HG03045 (cell line): ENCODE measurements around the gene RIN1.
"Not testable (repeated sequence)": the region's sequence is repeated elsewhere in the genome, so short reads cannot be mapped to it uniquely, and the experiment has no call there.

ENCODE experiments used
- ATAC-seq: cut with Tn5 transposase; IDR thresholded peaks from one replicate; pipeline ENCODE4 v1.9.1; 2021; ENCODE audit warnings: mild to moderate bottlenecking, moderate library complexity; ENCODE audit not compliant: unreplicated experiment

RIN1 gene, protein sequence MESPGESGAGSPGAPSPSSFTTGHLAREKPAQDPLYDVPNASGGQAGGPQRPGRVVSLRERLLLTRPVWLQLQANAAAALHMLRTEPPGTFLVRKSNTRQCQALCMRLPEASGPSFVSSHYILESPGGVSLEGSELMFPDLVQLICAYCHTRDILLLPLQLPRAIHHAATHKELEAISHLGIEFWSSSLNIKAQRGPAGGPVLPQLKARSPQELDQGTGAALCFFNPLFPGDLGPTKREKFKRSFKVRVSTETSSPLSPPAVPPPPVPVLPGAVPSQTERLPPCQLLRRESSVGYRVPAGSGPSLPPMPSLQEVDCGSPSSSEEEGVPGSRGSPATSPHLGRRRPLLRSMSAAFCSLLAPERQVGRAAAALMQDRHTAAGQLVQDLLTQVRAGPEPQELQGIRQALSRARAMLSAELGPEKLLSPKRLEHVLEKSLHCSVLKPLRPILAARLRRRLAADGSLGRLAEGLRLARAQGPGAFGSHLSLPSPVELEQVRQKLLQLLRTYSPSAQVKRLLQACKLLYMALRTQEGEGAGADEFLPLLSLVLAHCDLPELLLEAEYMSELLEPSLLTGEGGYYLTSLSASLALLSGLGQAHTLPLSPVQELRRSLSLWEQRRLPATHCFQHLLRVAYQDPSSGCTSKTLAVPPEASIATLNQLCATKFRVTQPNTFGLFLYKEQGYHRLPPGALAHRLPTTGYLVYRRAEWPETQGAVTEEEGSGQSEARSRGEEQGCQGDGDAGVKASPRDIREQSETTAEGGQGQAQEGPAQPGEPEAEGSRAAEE

DNA sequence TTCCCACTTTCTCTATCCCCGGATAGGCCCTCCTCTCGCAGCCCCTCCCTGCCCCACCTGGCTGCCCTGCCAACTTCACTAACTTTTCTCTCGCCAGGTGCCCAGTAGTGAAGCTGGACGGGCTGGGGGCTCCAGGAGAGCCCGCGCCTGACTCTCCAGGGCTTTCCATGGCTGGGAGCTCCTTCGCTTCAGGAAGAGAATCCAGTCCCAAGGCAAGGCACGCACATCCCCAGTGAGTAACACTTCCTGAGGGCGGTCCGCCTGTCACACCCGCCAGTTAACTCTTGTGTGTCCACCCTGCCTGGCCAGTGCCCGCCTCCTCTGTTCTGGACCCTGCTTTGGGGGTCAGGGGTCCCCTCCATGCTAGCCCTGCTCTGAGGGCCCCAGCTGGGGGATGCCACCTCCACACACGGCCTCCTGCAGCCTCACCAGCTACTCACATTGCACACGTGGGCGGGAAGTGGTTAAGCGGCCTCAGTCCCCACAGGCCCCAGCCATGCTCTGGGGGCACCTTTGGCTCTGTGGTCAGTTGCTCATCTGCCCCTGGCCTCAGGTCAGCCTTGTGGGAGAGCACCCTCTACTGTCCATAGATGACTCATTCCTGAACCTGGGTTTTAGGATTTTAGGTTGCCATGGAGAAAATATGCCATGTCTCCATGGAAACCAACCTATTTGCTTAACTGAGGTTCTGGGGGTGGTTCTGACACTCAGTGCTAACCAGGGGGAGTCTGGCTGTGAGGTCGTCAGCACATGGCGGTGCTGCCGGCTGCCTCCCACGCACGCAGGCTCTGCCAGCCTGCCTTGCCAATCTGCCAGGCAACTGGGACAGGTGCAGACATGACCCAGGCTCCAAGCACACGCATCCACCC lies at the start of gene RIN1:
RIN1 (minus strand) TSS at position 201 of the 869 bp plus-strand sequence; CDS start at position 169, 32 bp downstream.
- ATAC-seq = peak; percentile 45

DNA sequence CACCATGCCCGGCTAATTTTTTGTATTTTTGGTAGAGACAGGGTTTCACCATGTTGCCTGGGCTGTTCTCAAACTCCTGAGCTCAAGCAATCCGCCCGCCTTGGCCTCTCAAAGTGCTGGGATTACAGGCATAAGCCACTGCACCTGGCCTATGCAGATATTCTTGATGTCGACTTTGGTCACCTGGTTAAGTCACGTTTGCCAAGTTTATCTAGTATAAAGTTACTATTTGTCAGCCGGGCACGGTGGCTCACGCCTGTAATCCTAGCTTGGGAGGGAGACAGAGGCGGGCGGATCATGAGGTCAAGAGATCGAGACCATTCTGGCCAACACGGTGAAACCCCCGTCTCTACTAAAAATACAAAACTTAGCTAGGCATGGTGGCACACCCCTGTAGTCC lies 48.1 kb upstream of the RIN1 start:
- ATAC-seq = not testable (repeated sequence)

DNA sequence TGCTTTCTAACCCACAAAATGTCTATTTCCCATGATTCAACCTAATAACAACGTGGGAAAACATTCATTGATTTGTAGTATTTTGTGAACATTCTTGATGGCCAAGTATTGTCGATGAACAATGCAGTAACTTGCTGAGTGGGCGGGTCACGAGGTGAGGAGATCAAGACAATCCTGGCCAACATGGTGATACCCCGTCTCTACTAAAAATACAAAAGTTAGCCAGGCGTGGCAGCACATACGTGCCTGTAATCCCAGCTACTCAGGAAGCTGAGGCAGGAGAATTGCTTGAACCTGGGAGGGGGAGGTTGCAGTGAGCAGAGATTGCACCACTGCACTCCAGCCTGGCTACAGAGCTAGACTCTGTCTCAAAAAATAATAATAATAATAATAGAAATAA lies 44.0 kb upstream of the RIN1 start:
- ATAC-seq = not testable (repeated sequence)

DNA sequence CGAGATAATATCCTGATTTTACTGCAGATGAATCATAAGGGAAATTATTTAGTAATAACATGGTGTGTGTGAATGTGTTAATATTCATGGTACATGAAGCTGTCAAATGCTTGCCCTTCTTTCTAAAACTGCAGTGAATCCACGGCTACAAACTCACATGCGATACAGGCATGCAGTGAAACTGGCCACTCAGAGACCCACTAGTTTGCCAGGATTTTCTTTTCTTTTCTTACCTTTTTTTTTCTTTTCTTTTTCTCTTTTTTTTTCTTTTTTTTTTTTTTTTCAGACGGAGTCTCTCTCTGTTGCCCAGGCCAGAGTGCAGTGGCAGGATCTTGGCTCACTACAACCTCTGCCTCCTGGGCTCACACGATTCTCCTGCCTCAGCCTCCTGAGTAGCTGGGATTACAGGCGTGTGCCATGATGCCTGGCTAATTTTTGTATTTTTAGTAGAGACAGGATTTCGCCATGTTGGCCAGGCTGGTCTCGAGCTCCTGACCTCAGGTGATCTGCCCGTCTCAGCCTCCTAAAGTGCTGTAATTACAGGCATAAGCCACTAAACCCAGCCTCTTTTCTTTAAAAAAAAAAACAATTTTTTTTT lies 37.6 kb upstream of the RIN1 start:
- not testable (repeated sequence) for ATAC-seq

DNA sequence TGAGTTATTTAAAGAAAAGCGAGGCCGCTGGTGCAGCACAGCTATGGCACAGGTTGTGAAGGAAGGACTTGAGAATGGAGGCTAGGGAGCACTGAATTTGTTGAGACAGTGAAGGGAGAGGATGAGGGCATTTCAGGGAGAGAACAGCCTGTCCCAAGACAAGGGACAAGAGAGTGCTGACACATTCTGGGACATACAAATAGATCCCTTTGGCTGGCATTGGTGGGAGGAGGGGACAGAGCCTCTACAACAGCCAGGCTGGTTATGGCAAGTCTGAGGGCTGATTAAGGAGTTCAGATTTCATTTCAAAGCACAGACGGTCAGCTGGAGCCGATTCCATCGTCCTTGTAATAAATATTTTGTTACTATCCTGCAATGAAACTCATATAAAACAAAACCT lies 37.0 kb upstream of the RIN1 start:
- ATAC-seq = no peak

DNA sequence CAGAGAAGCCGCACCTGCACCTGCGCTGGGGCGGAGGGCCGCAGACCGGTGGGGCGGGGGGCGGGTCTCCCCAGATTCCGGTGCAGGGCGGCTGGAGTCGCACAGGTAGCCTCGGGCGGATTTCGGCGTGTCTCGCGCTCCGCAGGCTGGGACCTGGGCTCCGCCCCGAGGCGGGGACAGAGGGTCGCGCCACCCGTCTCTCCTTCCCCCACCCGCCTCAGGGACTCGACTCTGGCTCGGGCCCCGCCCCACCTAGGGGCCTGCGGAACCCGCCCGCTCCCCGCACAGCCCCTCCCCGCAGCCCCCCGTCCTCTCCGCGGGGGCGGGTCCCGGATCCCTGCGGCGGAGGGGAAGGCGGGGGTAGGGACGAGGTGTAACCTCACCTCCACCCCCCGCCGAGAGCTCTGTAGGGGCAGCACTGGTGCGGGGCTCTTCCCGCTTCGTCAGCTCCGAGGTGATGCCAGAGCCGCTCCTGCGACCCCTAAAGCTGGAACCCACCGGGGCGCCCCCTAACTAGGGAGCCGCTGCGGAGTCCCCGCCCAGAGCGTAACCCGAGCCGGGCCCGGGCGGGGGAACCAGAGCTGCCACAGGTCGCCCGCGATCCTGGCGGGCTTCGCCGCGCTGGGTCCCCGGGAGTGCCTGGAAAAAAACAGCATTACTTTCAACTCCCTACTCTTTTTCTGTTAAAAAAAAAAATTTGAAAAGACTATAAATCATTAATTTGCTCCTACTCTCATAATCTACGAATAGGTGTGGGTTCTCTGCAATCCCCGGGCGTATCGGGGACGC lies 35.6 kb upstream of the RIN1 start, which contains the start of gene SLC29A2:
SLC29A2 (minus strand) TSS at position 134 of the 789 bp plus-strand sequence. CDS start 169 bp downstream, outside the sequence.
- ATAC-seq = peak; percentile 49

DNA sequence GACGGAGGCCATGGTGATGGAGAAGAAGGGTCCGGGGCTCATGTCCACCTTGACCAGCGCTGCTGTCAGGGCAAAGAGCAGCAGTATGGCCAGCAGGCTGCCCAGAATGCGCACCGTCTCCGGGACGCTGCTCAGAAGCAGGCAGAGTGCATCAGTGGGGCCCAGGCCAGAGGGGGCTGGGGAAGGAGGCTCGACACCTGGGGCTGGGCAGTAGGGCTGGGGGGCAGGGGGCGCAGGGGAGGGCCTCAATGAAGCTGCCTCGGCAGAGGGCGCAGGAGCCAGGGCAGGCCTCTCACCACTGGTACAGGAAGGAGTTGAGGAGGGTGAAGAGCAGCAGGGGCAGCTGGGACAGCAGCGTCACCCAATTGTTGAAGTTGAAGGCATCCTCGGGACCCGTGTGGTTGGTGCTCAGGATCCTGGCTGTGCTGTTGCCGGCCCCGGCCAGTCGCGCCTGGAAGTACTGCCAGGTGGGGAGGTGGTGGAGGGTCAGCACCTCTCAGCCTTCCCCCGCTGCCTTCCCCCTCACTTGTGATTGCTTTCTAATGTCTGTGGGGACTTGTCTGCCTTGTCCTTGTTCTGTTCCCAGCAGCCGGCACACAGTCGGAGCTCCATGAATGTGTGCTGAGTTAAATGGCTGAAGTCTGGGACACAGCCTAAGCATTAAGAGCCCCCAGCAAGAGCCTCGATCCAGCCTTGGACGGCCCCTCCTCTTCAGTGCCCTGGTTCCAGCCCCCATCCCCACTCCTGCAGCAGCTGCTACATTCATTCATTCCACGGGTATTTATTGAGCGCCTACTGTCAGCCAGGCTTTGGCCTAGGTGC lies 33.0 kb upstream of the RIN1 start:
- no peak for ATAC-seq

DNA sequence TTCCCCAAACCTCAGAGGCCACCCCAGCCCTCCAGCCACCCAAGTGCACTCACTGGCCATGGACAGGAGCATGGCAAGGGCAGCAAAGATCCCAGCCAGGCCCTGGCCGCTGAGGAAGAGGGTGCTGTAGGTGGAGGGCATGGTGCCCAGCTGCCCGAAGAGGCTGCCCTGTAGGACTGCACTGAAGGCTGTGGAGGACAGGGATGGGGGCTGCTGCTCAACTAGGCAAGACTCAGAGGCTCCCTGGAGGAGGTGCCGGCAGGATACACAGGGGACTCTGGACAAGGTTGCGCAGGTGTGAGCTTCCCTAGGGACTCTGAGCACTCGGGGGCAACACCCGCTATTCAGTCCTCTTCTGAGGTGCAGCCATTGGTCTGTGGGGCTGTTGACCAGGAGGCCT lies 32.2 kb upstream of the RIN1 start:
- no peak for ATAC-seq

DNA sequence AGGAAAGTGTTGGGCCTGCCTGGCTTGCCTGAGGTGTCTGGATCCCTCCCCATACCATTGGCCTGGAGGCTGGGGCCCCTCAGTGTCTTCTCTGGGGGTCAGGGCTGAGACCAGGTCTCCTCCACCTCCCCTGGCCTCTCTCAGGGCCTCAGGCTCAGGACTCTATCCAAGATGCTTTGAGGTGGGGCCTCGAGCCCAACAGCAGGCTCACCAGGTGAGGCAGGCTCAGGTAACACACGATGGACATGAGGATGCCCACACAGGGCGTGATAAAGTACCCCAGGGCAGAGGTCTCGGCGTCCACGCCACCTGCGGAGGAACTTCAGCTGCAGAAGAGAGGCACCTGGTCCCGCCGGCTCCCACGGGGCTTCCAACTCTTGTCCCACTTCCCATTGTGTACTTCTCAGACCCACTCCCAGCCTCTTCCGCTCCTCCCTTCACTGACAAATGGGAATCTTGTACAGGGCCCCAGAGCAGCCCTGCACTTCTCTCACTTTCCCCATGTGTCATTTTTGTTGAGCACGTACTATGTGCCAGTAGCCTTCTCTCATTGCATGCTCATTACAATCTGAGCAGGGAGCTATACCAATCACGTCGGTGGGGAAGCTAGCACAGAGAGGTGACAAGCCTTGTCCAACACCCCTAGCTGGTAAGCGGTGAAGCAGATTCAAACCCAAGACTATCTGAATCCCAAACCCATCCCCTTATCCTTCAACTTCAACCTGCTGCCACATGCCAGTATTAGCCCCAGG lies 31.5 kb upstream of the RIN1 start:
- ATAC-seq = no peak

DNA sequence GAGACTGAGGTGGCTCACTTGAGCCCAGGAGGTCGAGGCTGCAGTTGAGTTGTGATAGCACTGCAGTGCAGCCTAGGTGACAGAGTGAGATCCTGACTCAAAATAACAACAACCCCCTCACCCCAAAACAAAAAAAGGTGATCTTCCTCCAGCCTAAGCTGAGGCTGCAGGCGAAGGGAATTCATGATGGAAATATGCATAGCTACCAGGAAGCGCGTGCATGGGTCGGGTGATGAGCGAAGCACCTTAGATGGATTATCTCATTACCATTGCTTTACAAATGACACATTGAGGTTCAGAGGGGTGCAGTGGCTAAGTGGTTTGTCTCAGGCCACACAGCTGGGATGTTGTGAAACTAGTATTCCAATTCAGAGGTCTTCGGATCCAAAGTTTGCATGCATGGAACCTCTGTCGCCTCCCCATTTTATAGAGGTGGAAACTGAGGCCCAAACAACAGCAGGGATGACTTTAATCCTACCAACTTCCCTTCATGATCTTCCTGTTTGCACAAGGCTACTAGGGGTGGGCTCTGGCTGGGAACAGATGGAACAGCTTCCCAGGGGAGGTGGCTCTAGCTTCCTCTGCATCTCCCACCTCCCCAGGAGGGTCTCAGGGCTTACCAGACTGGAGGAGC lies 30.7 kb upstream of the RIN1 start:
- no peak for ATAC-seq

DNA sequence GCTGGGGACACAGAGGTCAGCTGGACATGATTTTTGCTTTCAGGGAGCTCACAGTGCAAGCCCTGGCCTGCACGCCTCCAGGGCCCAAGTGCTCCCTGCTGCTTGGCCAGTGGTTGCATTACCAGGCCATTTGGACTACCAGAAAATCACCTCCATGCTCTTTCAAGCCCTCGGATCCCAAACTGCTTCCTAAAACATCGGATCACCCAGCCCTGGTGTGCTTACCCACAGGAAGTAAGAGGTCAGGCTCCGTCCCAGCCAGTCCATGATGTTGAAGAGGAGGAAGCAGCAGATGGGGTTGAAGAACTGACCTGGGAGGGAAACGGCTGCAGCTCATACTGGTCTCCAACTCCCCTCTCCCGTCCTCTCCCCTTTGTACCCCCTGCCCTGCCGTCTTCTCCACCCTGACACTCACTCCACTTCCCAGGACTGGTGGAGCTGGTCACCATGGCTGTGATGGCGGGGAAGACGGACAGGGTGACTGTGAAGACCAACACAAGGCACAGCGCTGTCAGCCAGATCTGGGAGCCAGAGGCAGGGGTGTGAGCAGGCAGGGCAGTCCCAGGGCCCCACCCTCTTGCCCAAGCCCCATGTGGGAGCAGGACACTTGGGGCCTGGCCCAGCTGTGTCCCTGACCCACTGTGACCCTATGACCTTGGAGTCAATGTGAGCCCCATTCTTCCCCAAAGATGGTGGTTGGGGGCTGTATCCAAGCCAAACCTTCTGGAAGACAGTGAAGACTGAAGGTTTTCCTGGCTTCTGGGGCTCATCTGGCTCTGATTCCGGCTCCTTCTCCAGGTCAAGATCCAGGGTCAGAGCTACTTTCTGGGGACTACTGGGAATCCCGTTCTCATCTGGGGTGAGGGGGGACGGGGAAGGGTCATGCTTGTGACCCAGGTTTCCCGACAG lies 29.7 kb upstream of the RIN1 start:
- no peak for ATAC-seq

DNA sequence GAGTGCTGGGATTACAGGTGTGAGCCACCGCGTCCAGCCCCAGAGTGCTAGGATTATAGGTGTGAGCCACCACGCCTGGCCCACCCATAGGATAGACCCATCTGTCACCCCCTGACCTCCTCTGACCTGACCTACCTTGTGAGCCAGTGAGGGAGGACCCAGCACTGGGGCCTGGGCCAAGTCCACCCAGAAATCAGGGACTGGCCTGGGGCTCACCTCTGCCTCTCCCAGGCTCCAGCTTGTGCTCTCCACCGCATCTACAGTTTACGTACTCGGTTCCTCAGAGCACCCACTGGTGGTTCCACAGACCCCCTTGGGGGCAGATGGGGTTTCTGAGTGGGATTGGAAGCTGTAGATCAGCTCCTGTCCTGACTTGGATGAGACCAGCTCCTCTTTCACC lies 28.9 kb upstream of the RIN1 start:
- no peak for ATAC-seq

DNA sequence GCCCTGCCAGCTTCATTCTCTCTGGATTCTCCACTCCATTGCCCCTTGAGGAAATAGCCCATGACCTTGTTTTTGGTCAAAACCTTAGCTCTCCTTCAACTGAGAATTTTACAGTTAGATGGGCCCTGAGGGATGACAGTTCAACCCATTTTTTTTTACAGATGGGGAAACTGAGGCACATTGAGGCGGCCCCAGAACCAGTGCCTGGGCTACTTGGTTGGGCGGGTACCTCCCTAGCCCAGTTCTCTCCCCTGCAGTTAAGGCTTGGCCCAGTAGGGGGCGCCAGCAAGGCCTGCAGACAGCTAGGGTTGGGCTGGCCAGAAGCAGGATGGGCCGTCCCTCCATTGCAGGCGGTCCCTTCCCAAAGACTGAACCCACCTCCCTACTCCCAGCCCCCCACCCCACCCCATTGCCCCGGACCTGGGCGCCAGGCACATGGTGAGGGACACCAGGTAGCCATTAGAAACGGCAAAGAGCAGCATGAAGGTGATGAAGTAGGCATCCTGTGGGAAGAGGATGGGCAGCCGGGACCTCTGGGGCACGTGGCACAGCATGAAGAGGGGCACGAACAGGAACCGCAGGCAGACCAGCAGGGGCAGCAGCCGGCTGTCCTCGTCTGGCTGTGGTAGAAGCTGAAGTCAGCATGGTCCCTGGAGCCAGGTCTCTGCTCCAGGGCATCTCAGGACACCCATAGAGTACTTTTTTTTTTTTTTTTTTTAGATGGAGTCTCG lies 27.7 kb upstream of the RIN1 start:
- ATAC-seq = no peak

DNA sequence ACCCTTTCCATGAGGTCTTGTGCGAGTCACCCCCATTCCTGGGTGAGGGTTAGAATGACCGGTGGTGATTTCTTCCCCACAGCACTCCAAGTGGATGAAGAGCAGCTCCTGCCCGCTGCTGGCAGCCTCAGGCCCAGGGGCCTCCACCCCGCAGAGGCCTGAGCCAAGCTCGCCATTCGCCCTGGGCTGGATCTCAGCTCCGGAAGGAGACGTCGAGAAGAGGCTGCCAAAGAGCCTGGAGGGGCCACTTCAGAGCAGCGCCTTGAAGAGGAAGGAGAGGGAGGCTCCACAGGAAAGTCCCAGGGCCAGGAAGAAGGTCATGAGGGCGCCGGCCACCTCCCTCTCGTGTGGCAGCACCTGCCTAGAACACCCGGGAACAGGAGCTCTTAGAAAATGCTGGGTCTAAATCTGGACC lies 27.0 kb upstream of the RIN1 start:
- ATAC-seq = no peak

DNA sequence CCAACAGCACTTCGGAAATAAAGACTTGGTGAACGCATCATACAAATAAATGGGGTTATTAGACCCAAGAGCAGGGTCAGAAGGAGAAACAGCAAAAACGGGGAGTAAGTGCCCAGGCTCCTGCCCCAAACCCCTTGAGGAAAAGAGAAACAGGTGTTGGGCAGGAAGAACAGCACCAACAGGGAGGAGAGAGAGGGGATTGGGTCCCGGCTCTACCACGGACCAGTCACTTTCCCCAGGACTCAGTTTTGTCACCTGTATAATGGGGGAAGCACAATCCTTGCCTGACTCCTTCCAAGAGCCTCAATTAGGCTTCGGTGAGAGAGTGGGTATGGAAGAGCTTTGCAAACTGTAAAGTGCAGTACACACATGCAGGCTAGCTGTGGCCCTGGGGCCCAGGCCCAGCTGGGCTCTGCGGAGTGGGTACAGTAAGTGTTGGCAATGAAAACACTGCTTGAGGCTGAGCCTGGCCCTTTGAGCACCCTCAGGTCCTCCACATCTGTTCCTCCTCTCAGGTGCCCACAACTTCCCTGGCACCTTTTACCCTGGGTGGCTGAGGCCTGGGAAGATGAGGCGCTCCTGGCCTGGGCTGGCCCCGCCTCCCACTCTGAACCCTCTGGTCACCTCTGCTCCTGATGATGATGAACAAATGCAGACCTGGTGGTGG lies 26.4 kb upstream of the RIN1 start:
- ATAC-seq = no peak
